H9 (cell line): Measurements from ENCODE around the gene ENOX2. TPM values are rescaled to one million over a fixed set of nuclear protein-coding genes. Genes with fewer than 3 reads are reported as not detected.

Experiments used
- DNase-seq: peaks from one replicate; pipeline ENCODE4 v3.0.0-alpha.2; 2017
- H2AFZ ChIP-seq: one replicate; pipeline ENCODE4 v1.6.1; 2013; ENCODE audit warnings: mild to moderate bottlenecking, low read length, control low read depth, moderate library complexity
- H2AK5ac ChIP-seq: 2 replicates; pipeline ENCODE4 v1.6.1; 2013; ENCODE audit warnings: low read length, control low read depth, mixed read lengths; ENCODE audit not compliant: insufficient read length
- H2BK120ac ChIP-seq: one replicate; pipeline ENCODE4 v1.6.1; 2013; ENCODE audit warnings: low read depth, mild to moderate bottlenecking, low read length, control low read depth, inconsistent platforms; ENCODE audit not compliant: poor library complexity, severe bottlenecking
- H2BK12ac ChIP-seq: 2 replicates; pipeline ENCODE4 v1.6.1; 2013; ENCODE audit warnings: low read length, control low read depth, mixed read lengths, low read depth; ENCODE audit not compliant: insufficient read length
- H2BK15ac ChIP-seq: 2 replicates; pipeline ENCODE4 v1.6.1; 2013; ENCODE audit warnings: low read depth, low read length, control low read depth
- H2BK20ac ChIP-seq: one replicate; pipeline ENCODE4 v1.6.1; 2013; ENCODE audit warnings: low read depth, mild to moderate bottlenecking, low read length, control low read depth, inconsistent platforms; ENCODE audit not compliant: poor library complexity, severe bottlenecking
- H2BK5ac ChIP-seq: 2 replicates; pipeline ENCODE4 v1.6.1; 2013; ENCODE audit warnings: low read length, control low read depth, mixed read lengths; ENCODE audit not compliant: insufficient read length
- H3K14ac ChIP-seq: 2 replicates; pipeline ENCODE4 v1.6.1; 2013; ENCODE audit warnings: low read length, control low read depth; ENCODE audit not compliant: insufficient read depth
- H3K18ac ChIP-seq: 2 replicates; pipeline ENCODE4 v1.6.1; 2013; ENCODE audit warnings: low read depth, mild to moderate bottlenecking, mixed read lengths, low read length, control low read depth; ENCODE audit not compliant: insufficient read length
- H3K23ac ChIP-seq: 2 replicates; pipeline ENCODE4 v1.6.1; 2013; ENCODE audit warnings: low read length, control low read depth, mixed read lengths, low read depth; ENCODE audit not compliant: insufficient read length
- H3K23me2 ChIP-seq: 2 replicates; pipeline ENCODE4 v1.6.1; 2013; ENCODE audit warnings: low read depth, mild to moderate bottlenecking, mixed read lengths, low read length, control low read depth; ENCODE audit not compliant: insufficient read length, poor library complexity, severe bottlenecking
- H3K27ac ChIP-seq: 2 replicates; pipeline ENCODE4 v1.5.1; 2013; ENCODE audit warnings: low read length, control low read depth, mixed read lengths, low read depth; ENCODE audit not compliant: insufficient read length
- H3K27me3 ChIP-seq: 2 replicates; pipeline ENCODE4 v1.6.1; 2013; ENCODE audit warnings: low read length, control low read depth, inconsistent platforms; ENCODE audit not compliant: insufficient read depth
- H3K4ac ChIP-seq: 2 replicates; pipeline ENCODE4 v1.6.1; 2013; ENCODE audit warnings: low read depth, mild to moderate bottlenecking, control low read depth, inconsistent platforms, low read length, moderate library complexity
- H3K4me1 ChIP-seq: 2 replicates; pipeline ENCODE4 v1.6.1; 2013; ENCODE audit warnings: low read length, control low read depth, inconsistent platforms; ENCODE audit not compliant: insufficient read depth
- H3K4me2 ChIP-seq: 2 replicates; pipeline ENCODE4 v1.6.1; 2013; ENCODE audit warnings: low read length, control low read depth, mixed read lengths; ENCODE audit not compliant: insufficient read length, insufficient read depth
- H3K56ac ChIP-seq: 2 replicates; pipeline ENCODE4 v1.6.1; 2013; ENCODE audit warnings: low read depth, mild to moderate bottlenecking, mixed read lengths, low read length, control low read depth; ENCODE audit not compliant: insufficient read length
- H3K79me1 ChIP-seq: 2 replicates; pipeline ENCODE4 v1.6.1; 2013; ENCODE audit warnings: low read depth, mild to moderate bottlenecking, moderate library complexity, low read length, control low read depth, inconsistent platforms; ENCODE audit not compliant: insufficient read depth, poor library complexity, severe bottlenecking
- H3K79me2 ChIP-seq: 2 replicates; pipeline ENCODE4 v1.6.1; 2013; ENCODE audit warnings: low read length, control low read depth, inconsistent platforms; ENCODE audit not compliant: insufficient read depth
- H3K9ac ChIP-seq: 2 replicates; pipeline ENCODE4 v1.6.1; 2013; ENCODE audit warnings: low read length, control low read depth, mixed read lengths; ENCODE audit not compliant: insufficient read length; ENCODE audit errors: extremely low read depth
- H3K9me3 ChIP-seq: one replicate; pipeline ENCODE4 v1.6.1; 2013; ENCODE audit warnings: low read depth, low read length, inconsistent platforms; ENCODE audit not compliant: control insufficient read depth
- H3T11ph ChIP-seq: one replicate; pipeline ENCODE4 v1.6.1; 2013; ENCODE audit warnings: mild to moderate bottlenecking, low read length, control low read depth, inconsistent platforms
- H4K20me1 ChIP-seq: one replicate; pipeline ENCODE4 v1.6.1; 2013; ENCODE audit not compliant: control insufficient read depth, insufficient read length, insufficient read depth
- H4K5ac ChIP-seq: 2 replicates; pipeline ENCODE4 v1.6.1; 2013; ENCODE audit warnings: low read depth, mild to moderate bottlenecking, mixed read lengths, low read length, control low read depth; ENCODE audit not compliant: insufficient read length
- H4K8ac ChIP-seq: replicated peaks from 2 replicates; pipeline ENCODE4 v1.6.1; 2013; ENCODE audit warnings: low read length, control low read depth, mixed read lengths, low read depth; ENCODE audit not compliant: insufficient read length
- H4K91ac ChIP-seq: 2 replicates; pipeline ENCODE4 v1.6.1; 2013; ENCODE audit warnings: low read depth, mild to moderate bottlenecking, moderate library complexity, mixed read lengths, low read length, control low read depth; ENCODE audit not compliant: insufficient read length
- H3K27ac Mint-ChIP-seq, 3 experiments: 2 replicates in 2 of 3; 3 replicates in 1 of 3; pipeline ENCODE4 v1.8.0; 2020 to 2021; ENCODE audit warnings: mixed read lengths in 3 of 3, mild to moderate bottlenecking in 1 of 3, moderate library complexity in 1 of 3
- H3K27me3 Mint-ChIP-seq: 2 replicates; pipeline ENCODE4 v1.8.0; 2021; ENCODE audit warnings: low read depth, mild to moderate bottlenecking, moderate library complexity, mixed read lengths
- H3K36me3 Mint-ChIP-seq, 3 experiments: 2 replicates in 2 of 3; 3 replicates in 1 of 3; pipeline ENCODE4 v1.8.0; 2020 to 2021; ENCODE audit warnings: low read depth in 3 of 3, mixed read lengths in 3 of 3; ENCODE audit not compliant: insufficient read depth in 1 of 3
- H3K4me1 Mint-ChIP-seq, 2 experiments: 2 replicates each; pipeline ENCODE4 v1.8.0; 2020; ENCODE audit warnings: mixed read lengths in 2 of 2
- H3K4me3 Mint-ChIP-seq, 2 experiments: 2 replicates in 1 of 2; 3 replicates in 1 of 2; pipeline ENCODE4 v1.8.0; 2020 to 2021; ENCODE audit warnings: mild to moderate bottlenecking in 2 of 2, mixed read lengths in 2 of 2, moderate library complexity in 1 of 2
- H3K9me3 Mint-ChIP-seq, 2 experiments: 2 replicates in 1 of 2; 3 replicates in 1 of 2; pipeline ENCODE4 v1.8.0; 2020; ENCODE audit warnings: mild to moderate bottlenecking in 2 of 2, mixed read lengths in 2 of 2, moderate library complexity in 1 of 2
- CTCF ChIP-seq: fragments of 200-600 bp; sonication (generic); conservative IDR thresholded peaks from 3 replicates; pipeline ENCODE4 v1.8.0; 2021; ENCODE audit warnings: antibody characterized with exemption, mild to moderate bottlenecking
- total RNA-seq: library from RNA; stranded (reverse); gene quantifications from 2 replicates; pipeline ENCODE4 v1.2.1, GENCODE V29; 2021

The ENOX2 gene
- total RNA-seq, 1 experiment from 2014 or later, result 17.7 TPM

- H3T11ph ChIP-seq, result no peak overlapping the region
- H4K20me1 ChIP-seq, result no peaks in the 10 kb centered on the region
- no peak overlapping the region for H4K91ac ChIP-seq
- Mint-ChIP-seq H3K36me3 (no peaks in the 10 kb centered on the region), H3K4me1 (peaks cover 2 to 4% of the 10 kb centered on the region in 2 experiments; a peak in 3 of 4 replicates), H3K27ac (no peak overlapping the region), H3K4me3 (no peak overlapping the region), H3K27me3 (no peaks in the 10 kb centered on the region), H3K9me3 (no peaks in the 10 kb centered on the region; a peak in 1 of 5 replicates)
- no peaks in the 10 kb centered on the region for H3K23me2 ChIP-seq
- H2BK120ac ChIP-seq, result no peak overlapping the region
- no peaks in the 10 kb centered on the region for H3K9me3 ChIP-seq
- H2BK20ac ChIP-seq, result no peak overlapping the region
- H2BK5ac ChIP-seq, result no peak overlapping the region
- H3K4me2 ChIP-seq, result no peak overlapping the region
- no peaks in the 10 kb centered on the region for H3K79me2 ChIP-seq
- no peak overlapping the region for H2AK5ac ChIP-seq
- no peak overlapping the region for H3K56ac ChIP-seq
- no peak overlapping the region for H4K8ac ChIP-seq
- H2BK12ac ChIP-seq, result no peak overlapping the region
- no peak overlapping the region for H2AFZ ChIP-seq
- H3K14ac ChIP-seq, result no peak overlapping the region
- H3K9ac ChIP-seq, result no peak overlapping the region
- no peak overlapping the region for H3K27ac ChIP-seq
- no peak overlapping the region for H4K5ac ChIP-seq
- H3K4ac ChIP-seq, result no peak overlapping the region
- DNase-seq, result no peak
- no peak for TF ChIP-seq CTCF
- no peaks in the 10 kb centered on the region for H3K27me3 ChIP-seq
- H2BK15ac ChIP-seq, result no peak overlapping the region
- no peak overlapping the region for H3K23ac ChIP-seq
- H3K18ac ChIP-seq, result no peak overlapping the region
- no peaks in the 10 kb centered on the region for H3K4me1 ChIP-seq
- H3K79me1 ChIP-seq, result no peaks in the 10 kb centered on the region
Measured at GRCh38 chrX:130578906-130579305, 324.1 kb downstream of the ENOX2 start.
